GM18873 (cell line): ENCODE measurements around the gene SNURF.
"Not testable (repeated sequence)": the region's sequence is repeated elsewhere in the genome, so short reads cannot be mapped to it uniquely, and the experiment has no call there.

Experiments
- ATAC-seq: cut with Tn5 transposase; IDR thresholded peaks from one replicate; pipeline ENCODE4 v1.9.1; 2021; ENCODE audit warnings: mild to moderate bottlenecking, moderate library complexity, moderate number of reproducible peaks; ENCODE audit not compliant: unreplicated experiment, low FRiP score

Gene SNURF

DNA sequence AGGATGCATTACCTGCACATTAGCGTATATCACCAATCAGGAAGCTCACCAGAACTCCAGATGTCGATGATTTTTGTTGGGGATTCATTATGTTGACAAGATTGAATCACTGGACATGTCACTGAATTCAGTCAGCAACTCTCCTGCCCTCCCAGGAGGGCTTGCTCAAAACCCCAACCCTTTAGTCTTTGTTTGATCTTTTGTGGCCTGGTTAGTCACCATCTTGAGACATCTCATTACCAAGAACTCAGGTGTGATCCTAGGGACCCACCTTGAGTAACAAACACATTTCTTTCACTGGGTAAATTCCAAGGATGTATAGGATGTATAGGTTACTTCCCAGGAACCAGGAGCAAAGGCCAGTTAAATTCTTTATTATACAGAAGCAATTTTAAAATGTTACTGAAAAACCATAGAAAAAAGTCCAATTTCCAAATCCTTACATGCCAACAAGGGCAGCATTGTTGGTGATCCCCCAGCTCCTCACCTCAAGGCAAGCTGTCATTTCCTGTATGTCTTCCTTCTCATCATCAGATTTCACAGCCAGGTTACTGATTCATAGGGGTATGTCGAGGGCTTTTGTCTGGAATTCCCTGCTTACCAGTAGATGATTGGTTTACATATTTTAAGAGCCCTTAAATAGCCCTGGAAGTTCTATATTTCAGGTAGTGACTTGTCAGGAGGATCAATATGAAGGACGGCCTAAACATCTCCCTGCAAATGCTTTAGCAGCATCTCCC, 11.7 kb downstream of the SNURF start:
- ATAC-seq, result no peak

DNA sequence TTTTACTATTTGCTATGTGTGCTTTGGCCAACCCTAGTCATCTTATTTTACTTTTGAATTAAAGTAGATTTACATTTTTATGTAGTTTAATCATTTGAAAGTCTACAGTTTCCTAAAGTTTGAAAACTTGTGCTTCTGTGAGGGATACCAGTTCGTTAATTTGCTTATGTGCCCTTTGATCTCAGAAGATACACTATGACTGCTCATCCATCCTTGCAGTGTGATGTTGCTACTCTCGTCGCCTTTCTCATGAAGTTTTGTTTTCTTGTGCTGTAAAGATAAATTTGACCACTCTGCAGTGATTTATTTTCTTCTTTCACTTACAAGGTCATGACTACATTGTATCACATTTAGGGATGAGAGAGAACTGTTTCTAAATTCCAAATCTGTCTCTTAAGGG, 16.3 kb downstream of the SNURF start:
- no peak for ATAC-seq

GRCh38 chr15:24971772-24972171, 17.0 kb downstream of the SNURF start:
- no peak for ATAC-seq

DNA sequence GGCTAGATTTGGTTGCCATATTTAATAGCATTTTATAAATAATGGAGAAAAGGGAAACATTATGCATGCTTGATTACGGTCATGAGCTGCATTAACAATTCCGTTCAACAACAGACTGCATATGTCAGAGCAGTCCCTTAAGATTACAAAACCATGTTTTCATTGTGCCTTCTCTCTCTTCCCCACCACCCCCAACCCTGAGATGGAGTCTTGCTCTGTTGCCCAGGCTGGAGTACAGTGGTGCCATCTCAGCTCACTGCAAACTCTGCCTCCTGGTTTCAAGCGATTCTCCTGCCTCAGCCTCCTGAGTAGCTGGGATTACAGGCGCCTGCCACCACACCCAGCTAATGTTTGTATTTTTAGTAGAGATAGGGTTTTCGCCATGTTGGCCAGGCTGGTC, 17.9 kb downstream of the SNURF start:
- not testable (repeated sequence) for ATAC-seq

DNA sequence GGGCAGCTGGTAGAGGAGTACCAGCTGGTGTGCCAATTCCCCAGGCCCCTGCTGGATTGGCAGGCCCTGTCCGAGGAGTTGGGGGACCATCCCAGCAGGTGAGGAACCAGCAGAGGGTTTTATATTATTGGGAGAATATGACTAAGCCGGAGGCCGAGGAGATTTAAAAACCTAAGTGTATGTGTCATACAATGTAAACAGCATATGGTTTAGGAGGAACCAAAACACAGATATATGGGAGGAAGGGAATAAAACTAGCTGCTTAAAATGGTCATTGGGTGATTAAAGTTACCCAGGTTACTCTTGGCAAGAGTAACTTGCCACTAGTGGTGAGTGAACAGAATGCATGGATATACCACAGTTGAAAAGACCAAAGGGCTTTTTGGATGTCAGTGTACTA, 22.1 kb downstream of the SNURF start:
- ATAC-seq, result no peak

- no peak for ATAC-seq
Observed at GRCh38 chr15:24977686-24978085, 22.9 kb downstream of the SNURF start.

DNA sequence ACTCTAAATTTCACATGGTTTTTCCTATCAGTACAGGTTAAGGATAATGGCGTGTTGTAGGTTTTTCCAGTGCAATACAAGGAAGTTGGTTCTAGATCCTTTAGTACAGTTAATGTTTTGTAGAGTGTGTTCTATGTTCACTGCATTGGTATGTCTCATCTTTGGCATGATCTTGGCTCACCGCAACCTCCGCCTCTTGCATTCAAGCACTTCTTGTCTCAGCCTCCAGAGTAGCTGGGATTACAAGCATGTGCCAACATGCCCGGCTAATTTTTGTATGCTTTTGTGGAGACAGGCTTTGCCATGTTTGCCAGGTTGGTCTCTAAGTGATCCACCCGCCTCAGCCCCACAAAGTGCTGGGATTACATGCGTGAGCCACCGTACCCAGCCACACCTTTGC, 30.4 kb downstream of the SNURF start:
- ATAC-seq, result no peak

GRCh38 chr15:24986653-24987052, 31.9 kb downstream of the SNURF start:
- no peak for ATAC-seq
